ENCODE data around the gene USP2. TPM values are rescaled to one million over a fixed set of nuclear protein-coding genes. Genes with fewer than 3 reads are reported as not detected.

Gene USP2
- total RNA-seq, 1 experiment from 2014 or later, result 0.14 TPM

DNA sequence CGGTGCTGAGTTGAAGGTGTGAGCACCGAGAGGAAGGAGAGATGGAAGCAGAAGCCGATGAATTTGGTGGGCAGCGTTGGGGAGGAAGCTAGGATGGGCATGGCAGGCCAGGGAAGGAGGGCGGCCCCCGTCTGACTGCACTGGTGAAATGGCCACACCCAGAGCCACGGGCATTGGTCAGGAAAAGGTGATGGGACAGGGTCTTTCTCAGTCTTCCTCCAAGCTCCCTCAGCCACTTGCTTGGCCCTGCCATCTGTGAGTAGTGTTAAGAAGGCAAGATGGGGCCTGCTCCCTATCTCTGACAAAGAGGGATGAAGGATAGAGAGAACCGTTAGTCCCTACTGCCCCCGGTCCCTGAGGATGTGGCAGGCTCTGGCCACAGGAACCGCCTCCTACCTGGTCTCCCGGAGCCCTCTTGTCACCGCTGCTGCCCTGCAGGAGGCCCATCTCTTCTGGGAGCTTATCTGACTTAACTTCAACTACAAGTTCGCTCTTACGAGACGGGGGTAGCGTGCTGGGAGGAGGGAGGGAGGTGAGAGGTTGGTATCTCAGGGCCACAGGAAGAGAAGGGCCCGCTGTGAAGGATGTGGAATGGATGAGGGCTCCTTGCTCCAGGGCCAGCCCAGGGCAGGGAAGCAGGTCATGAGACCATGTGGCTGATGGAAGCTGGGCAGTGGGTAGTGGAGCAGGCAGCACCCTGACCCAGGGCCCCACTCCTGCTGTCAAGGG lies 71.4 kb downstream of the USP2 start:
- ChIA-PET POLR2A (no interaction called here), CTCF (interaction anchor here (0.6 to 7.7 kb wide), 2 partner anchors 13 to 91 kb away, joined by 3 to 62 read pairs; no protein-coding TSS in a partner anchor)
- no peak overlapping the region for H3K27ac Mint-ChIP-seq (ENCODE audit: low read depth, unreplicated experiment)
- no peaks in the 10 kb centered on the region for H3K27me3 Mint-ChIP-seq (ENCODE audit: insufficient read depth, unreplicated experiment)
- H3K4me1 Mint-ChIP-seq (ENCODE audit: insufficient read depth, unreplicated experiment), result peaks cover 10% of the 10 kb centered on the region
- intact Hi-C loops (cut with micrococcal nuclease), result no loop called here
- H3K9me3 Mint-ChIP-seq (ENCODE audit: unreplicated experiment), result no peaks in the 10 kb centered on the region
- H3K4me3 Mint-ChIP-seq (ENCODE audit: unreplicated experiment), result no peak overlapping the region
- no peak for DNase-seq (ENCODE audit: unreplicated experiment)
- peaks cover 20% of the 10 kb centered on the region for H3K36me3 Mint-ChIP-seq (ENCODE audit: insufficient read depth, unreplicated experiment)
- TF ChIP-seq, protein P1, sequence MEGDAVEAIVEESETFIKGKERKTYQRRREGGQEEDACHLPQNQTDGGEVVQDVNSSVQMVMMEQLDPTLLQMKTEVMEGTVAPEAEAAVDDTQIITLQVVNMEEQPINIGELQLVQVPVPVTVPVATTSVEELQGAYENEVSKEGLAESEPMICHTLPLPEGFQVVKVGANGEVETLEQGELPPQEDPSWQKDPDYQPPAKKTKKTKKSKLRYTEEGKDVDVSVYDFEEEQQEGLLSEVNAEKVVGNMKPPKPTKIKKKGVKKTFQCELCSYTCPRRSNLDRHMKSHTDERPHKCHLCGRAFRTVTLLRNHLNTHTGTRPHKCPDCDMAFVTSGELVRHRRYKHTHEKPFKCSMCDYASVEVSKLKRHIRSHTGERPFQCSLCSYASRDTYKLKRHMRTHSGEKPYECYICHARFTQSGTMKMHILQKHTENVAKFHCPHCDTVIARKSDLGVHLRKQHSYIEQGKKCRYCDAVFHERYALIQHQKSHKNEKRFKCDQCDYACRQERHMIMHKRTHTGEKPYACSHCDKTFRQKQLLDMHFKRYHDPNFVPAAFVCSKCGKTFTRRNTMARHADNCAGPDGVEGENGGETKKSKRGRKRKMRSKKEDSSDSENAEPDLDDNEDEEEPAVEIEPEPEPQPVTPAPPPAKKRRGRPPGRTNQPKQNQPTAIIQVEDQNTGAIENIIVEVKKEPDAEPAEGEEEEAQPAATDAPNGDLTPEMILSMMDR (IDR thresholded peaks at IDR 0.05; ENCODE audit: unreplicated experiment), result no peak
- no TSS peak for BruUV-seq (replicated peaks)

DNA sequence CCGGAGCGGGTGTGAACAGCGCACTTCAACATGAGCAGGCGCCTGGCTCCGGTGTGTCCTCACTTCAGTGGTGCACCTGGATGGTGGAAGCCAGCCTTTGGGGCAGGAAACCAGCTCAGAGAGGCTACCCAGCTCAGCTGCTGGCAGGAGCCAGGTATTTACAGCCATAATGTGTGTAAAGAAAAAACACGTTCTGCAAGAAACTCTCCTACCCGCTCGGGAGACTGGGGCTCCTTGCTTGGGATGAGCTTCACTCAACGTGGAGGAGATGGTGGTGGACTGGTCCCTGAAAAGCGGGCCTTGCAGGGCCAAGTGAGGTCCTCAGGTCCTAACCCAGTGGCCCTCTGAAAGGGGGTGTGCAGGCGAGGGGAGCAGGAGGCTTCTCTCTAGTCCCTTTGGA lies 72.1 kb downstream of the USP2 start:
- ChIA-PET CTCF (interaction anchor here (0.6 to 7.7 kb wide), 5 partner anchors 11 to 91 kb away, joined by 3 to 62 read pairs (median 7); no protein-coding TSS in a partner anchor), POLR2A (interaction anchor here (0.6 to 0.7 kb wide), 2 partner anchors 19 to 175 kb away, joined by 3 read pairs; no protein-coding TSS in a partner anchor)
- peaks cover 10% of the 10 kb centered on the region for H3K4me1 Mint-ChIP-seq (ENCODE audit: insufficient read depth, unreplicated experiment)
- DNase-seq (ENCODE audit: unreplicated experiment), result no peak
- no peak overlapping the region for H3K27ac Mint-ChIP-seq (ENCODE audit: low read depth, unreplicated experiment)
- no peak overlapping the region for H3K4me3 Mint-ChIP-seq (ENCODE audit: unreplicated experiment)
- no TSS peak for BruUV-seq (replicated peaks)
- TF ChIP-seq, protein P1 (IDR thresholded peaks at IDR 0.05; ENCODE audit: unreplicated experiment), result no peak
- H3K27me3 Mint-ChIP-seq (ENCODE audit: insufficient read depth, unreplicated experiment), result no peaks in the 10 kb centered on the region
- no peaks in the 10 kb centered on the region for H3K9me3 Mint-ChIP-seq (ENCODE audit: unreplicated experiment)
- intact Hi-C loops (cut with micrococcal nuclease), result no loop called here
- peaks cover 22% of the 10 kb centered on the region for H3K36me3 Mint-ChIP-seq (ENCODE audit: insufficient read depth, unreplicated experiment)

DNA sequence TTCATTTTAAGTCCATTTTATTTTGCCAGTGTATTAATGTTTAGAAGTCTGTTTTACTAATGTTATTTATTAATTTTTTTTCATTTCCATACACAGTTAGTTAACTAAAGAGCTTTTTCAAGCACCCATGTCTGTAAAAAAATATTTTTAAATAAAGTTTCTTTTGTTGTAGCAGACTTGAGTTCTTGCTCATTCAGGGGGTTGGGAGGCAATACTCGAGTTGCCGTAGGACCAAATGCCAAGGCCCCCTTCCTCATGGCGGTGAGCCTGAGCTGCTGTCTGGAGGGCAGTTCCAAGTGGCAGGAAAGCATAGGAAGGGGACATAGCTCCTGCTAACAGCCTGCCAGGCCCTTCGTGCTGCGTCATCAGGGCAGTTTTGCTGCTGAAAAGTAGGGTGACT lies 73.5 kb downstream of the USP2 start:
- POLR2A ChIA-PET, result interaction anchor here (0.6 to 0.9 kb wide), 4 partner anchors 8 to 213 kb away, joined by 3 to 6 read pairs (median 4); no protein-coding TSS in a partner anchor
- Mint-ChIP-seq H3K36me3 (ENCODE audit: insufficient read depth, unreplicated experiment) (peaks cover 37% of the 10 kb centered on the region), H3K9me3 (ENCODE audit: unreplicated experiment) (no peaks in the 10 kb centered on the region), H3K4me1 (ENCODE audit: insufficient read depth, unreplicated experiment) (peaks cover 10% of the 10 kb centered on the region), H3K4me3 (ENCODE audit: unreplicated experiment) (no peak overlapping the region), H3K27me3 (ENCODE audit: insufficient read depth, unreplicated experiment) (no peaks in the 10 kb centered on the region), H3K27ac (ENCODE audit: low read depth, unreplicated experiment) (no peak overlapping the region)
- intact Hi-C loops (cut with micrococcal nuclease), result no loop called here
- TF ChIP-seq, protein P1 (IDR thresholded peaks at IDR 0.05; ENCODE audit: unreplicated experiment), result no peak
- CTCF ChIA-PET, result interaction anchor here (0.6 to 7.7 kb wide), 8 partner anchors 10 to 414 kb away, joined by 3 to 62 read pairs (median 4); no protein-coding TSS in a partner anchor
- no TSS peak for BruUV-seq (replicated peaks)
- DNase-seq (ENCODE audit: unreplicated experiment), result no peak

DNA sequence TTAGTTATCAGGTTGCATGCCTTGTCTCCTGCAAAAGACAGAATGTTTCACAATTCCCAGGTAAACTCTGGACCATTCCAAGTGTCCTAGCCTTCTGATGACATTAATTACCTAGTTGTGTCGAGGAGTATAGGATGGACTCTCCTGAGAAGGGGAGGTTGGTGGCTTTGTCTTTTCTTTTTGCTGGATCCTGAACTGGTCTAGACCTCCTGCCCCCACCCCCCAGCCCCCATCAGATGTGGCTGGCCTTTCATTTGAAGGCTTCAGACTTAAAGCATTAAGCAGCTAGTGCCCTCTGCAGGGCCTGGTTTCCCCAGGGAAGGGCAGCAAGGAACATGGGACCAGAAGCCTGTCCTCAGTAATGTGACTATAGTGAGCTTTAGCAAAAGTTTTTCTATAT lies 74.3 kb downstream of the USP2 start:
- Mint-ChIP-seq H3K4me3 (ENCODE audit: unreplicated experiment) (no peak overlapping the region), H3K27ac (ENCODE audit: low read depth, unreplicated experiment) (no peak overlapping the region), H3K27me3 (ENCODE audit: insufficient read depth, unreplicated experiment) (no peaks in the 10 kb centered on the region), H3K4me1 (ENCODE audit: insufficient read depth, unreplicated experiment) (peaks cover 10% of the 10 kb centered on the region), H3K36me3 (ENCODE audit: insufficient read depth, unreplicated experiment) (peaks cover 37% of the 10 kb centered on the region), H3K9me3 (ENCODE audit: unreplicated experiment) (no peaks in the 10 kb centered on the region)
- BruUV-seq (replicated peaks), result no TSS peak
- DNase-seq (ENCODE audit: unreplicated experiment), result no peak
- ChIA-PET POLR2A (interaction anchor here (0.6 to 0.8 kb wide), 2 partner anchors 81 to 213 kb away, joined by 3 to 4 read pairs; no protein-coding TSS in a partner anchor), CTCF (interaction anchor here (0.7 to 7.7 kb wide), 6 partner anchors 10 to 227 kb away, joined by 3 to 62 read pairs (median 4); no protein-coding TSS in a partner anchor)
- TF ChIP-seq, protein P1 (IDR thresholded peaks at IDR 0.05; ENCODE audit: unreplicated experiment), result no peak
- intact Hi-C loops (cut with micrococcal nuclease), result no loop called here
